Endothelial cell of umbilical vein (primary cell): ENCODE measurements around the gene CHMP4A. TPM values are rescaled to one million over a fixed set of nuclear protein-coding genes. Genes with fewer than 3 reads are reported as not detected.

ENCODE experiments used
- BruUV-seq: library from RNA; stranded (reverse); fragments of 400-500 nt; replicated peaks from 2 replicates; lab custom pipeline; 2021; lab: Mats Ljungman, UMichigan
- CTCF ChIA-PET: fragments of 300-600, 350-600 bp; sonication (Branson Sonifier 250); formaldehyde crosslinking; loops from one replicate; lab custom pipeline; 2021; ENCODE audit warnings: antibody characterized with exemption, inconsistent platforms; lab: Charles Lee
- POLR2A ChIA-PET: fragments of 300-600, 350-600 bp; sonication (Branson Sonifier 250); formaldehyde crosslinking; loops from one replicate; lab custom pipeline; 2021; ENCODE audit warnings: antibody characterized with exemption, inconsistent platforms; lab: Charles Lee
- DNase-seq: peaks from one replicate; pipeline ENCODE4 v3.0.0-alpha.2; 2011; ENCODE audit warnings: low read depth, low spot score
- FAIRE-seq: peaks from 2 replicates; lab custom pipeline; 2011; peaks lifted over from hg19 to GRCh38; lab: Jason Lieb, UNC
- H2AFZ ChIP-seq: 2 replicates; pipeline ENCODE4 v1.6.0; 2012; ENCODE audit warnings: low read depth, low read length, control low read depth, inconsistent platforms
- H3K27ac ChIP-seq: 2 replicates; pipeline ENCODE4 v1.5.1; 2011; ENCODE audit warnings: low read depth, mild to moderate bottlenecking, control low read depth, low read length, moderate library complexity; ENCODE audit not compliant: insufficient read depth
- H3K27me3 ChIP-seq, 2 experiments: 2 replicates each; pipeline versions ENCODE4 v1.6.0 to v1.6.1; 2011; ENCODE audit warnings: low read length in 2 of 2, mixed read lengths in 1 of 2; ENCODE audit not compliant: control insufficient read depth in 2 of 2, insufficient read depth in 2 of 2
- H3K36me3 ChIP-seq, 2 experiments: 2 replicates in 1 of 2; 3 replicates in 1 of 2; pipeline ENCODE4 v1.5.1; 2011; ENCODE audit warnings: low read length in 2 of 2, mild to moderate bottlenecking in 1 of 2, moderate library complexity in 1 of 2; ENCODE audit not compliant: control insufficient read depth in 2 of 2, insufficient read depth in 2 of 2; ENCODE audit errors: extremely low read depth in 1 of 2
- H3K4me1 ChIP-seq: 3 replicates; pipeline ENCODE4 v1.5.1; 2011; ENCODE audit warnings: mild to moderate bottlenecking, low read length; ENCODE audit not compliant: control insufficient read depth, insufficient read depth; ENCODE audit errors: extremely low read depth
- H3K4me2 ChIP-seq: 2 replicates; pipeline ENCODE4 v1.6.1; 2011; ENCODE audit warnings: low read length, control low read depth, mixed read lengths; ENCODE audit not compliant: insufficient read depth
- H3K4me3 ChIP-seq, 3 experiments: fragments of 200-600 bp in 1 of 3; sonication (generic), shearing (Covaris generic) in 1 of 3; replicated peaks in 1 of 3; 2 replicates each; pipeline ENCODE4 v1.5.1; 2011 to 2016; ENCODE audit warnings: control low read depth in 3 of 3, low read length in 3 of 3, mild to moderate bottlenecking in 2 of 3, inconsistent platforms in 1 of 3, low read depth in 1 of 3, moderate library complexity in 1 of 3; ENCODE audit not compliant: insufficient read depth in 1 of 3
- H3K79me2 ChIP-seq: 2 replicates; pipeline ENCODE4 v1.6.0; 2012; ENCODE audit warnings: low read length, inconsistent platforms; ENCODE audit not compliant: control insufficient read depth, insufficient read depth
- H3K9ac ChIP-seq: replicated peaks from 2 replicates; pipeline ENCODE3; 2011; ENCODE audit warnings: low read length, control low read depth; ENCODE audit not compliant: insufficient read depth; ENCODE audit errors: extremely low read depth
- H3K9me1 ChIP-seq: replicated peaks from 3 replicates; pipeline ENCODE4 v1.6.0; 2011; ENCODE audit warnings: mild to moderate bottlenecking, low read length; ENCODE audit not compliant: control insufficient read depth, insufficient read depth; ENCODE audit errors: extremely low read depth
- H3K9me3 ChIP-seq: replicated peaks from 2 replicates; pipeline ENCODE4 v1.5.1; 2012; ENCODE audit warnings: low read length, inconsistent platforms; ENCODE audit not compliant: control insufficient read depth, insufficient read depth
- H4K20me1 ChIP-seq: replicated peaks from 2 replicates; pipeline ENCODE3; 2011; ENCODE audit warnings: mild to moderate bottlenecking, low read length; ENCODE audit not compliant: control insufficient read depth, insufficient read depth; ENCODE audit errors: extremely low read depth
- CTCF ChIP-seq, 2 donors: IDR thresholded peaks; 1 replicate in 1 of 2; 2 replicates in 1 of 2; pipeline ENCODE4 v1.5.1; 2011; ENCODE audit warnings: low read length in 2 of 2, mild to moderate bottlenecking in 2 of 2, moderate library complexity in 2 of 2, control low read depth in 1 of 2, inconsistent platforms in 1 of 2, low read depth in 1 of 2; ENCODE audit not compliant: insufficient read depth in 1 of 2; ENCODE audit errors: extremely low read depth in 1 of 2
- EZH2 ChIP-seq: IDR thresholded peaks from 2 replicates; pipeline ENCODE4 v1.6.1; 2012; ENCODE audit warnings: borderline replicate concordance, low read depth, mild to moderate bottlenecking, moderate library complexity, low read length, inconsistent platforms; ENCODE audit not compliant: severe bottlenecking
- FOS ChIP-seq: IDR thresholded peaks from 2 replicates; pipeline ENCODE4 v1.6.1; 2011; ENCODE audit warnings: mild to moderate bottlenecking, low read length, moderate library complexity, borderline replicate concordance; ENCODE audit not compliant: insufficient read depth
- MYC ChIP-seq: IDR thresholded peaks from one replicate; pipeline ENCODE4 v1.6.1; 2011; ENCODE audit warnings: mild to moderate bottlenecking, low read depth, low read length
- dilution Hi-C: fragments of 300-500 bp; cut with MboI; formaldehyde crosslinking; loops from one replicate; pipeline ENCODE4 v1.15.0; 2019; ENCODE audit warnings: low sequenced_read_pairs; ENCODE audit not compliant: extremely low pct_ligation_motif_present
- intact Hi-C: fragments of 100-400 bp; cut with micrococcal nuclease; formaldehyde crosslinking; loops from one replicate; pipeline ENCODE4 v1.10.0; 2022
- polyA plus RNA-seq, 4 experiments: library from polyadenylated mRNA; depleted of rRNA in 3 of 4; stranded (reverse) in 3 of 4; unstranded in 1 of 4; fragments of >200 nt; gene quantifications; 2 replicates each; pipeline versions ENCODE4 v1.2.1 to v1.2.3, GENCODE V29; 2011 to 2012; ENCODE audit warnings: missing spikeins in 1 of 4
- total RNA-seq: library from RNA; stranded (reverse); gene quantifications from 2 replicates; pipeline ENCODE4 v1.2.3, GENCODE V29; 2021

Gene CHMP4A
- total and polyA plus RNA-seq, 2 donors (not counting 3 experiments of a cell fraction or from before 2014, with no cell fraction given) = 40.9 to 46.4 TPM

GRCh38 chr14:24181371-24182077 lies 31.8 kb downstream of the CHMP4A start:
- Histone ChIP-seq H3K27me3 (no peaks in the 10 kb centered on the region), H4K20me1 (no peaks in the 10 kb centered on the region), H2AFZ (no peak overlapping the region), H3K27ac (no peak overlapping the region), H3K36me3 (peaks cover 0 to 42% of the 10 kb centered on the region in 2 experiments), H3K4me2 (no peak overlapping the region), H3K79me2 (no peaks in the 10 kb centered on the region), H3K9me3 (no peaks in the 10 kb centered on the region), H3K9me1 (no peaks in the 10 kb centered on the region), H3K4me3 (no peak overlapping the region), H3K9ac (no peak overlapping the region), H3K4me1 (no peaks in the 10 kb centered on the region)
- intact Hi-C loops = no loop called here
- CTCF ChIA-PET = interaction anchor here (0.8 to 2.4 kb wide), 3 partner anchors 21 to 116 kb away, joined by 3 to 9 read pairs (median 7); partner anchors contain the start of gene IRF9
- dilution Hi-C loops = no loop called here
- TF ChIP-seq EZH2 (no peak), FOS (no peak), CTCF (IDR thresholded peaks at IDR 0.05; ENCODE audit: extremely low read depth in 1 of 2, insufficient read depth in 1 of 2, low read depth in 1 of 2, low read length in 2 of 2) (no peak), MYC (no peak)
- FAIRE-seq = no peak
- DNase-seq = no peak
- POLR2A ChIA-PET = no interaction called here
- BruUV-seq = no TSS peak
